ENCODE data around the gene M1AP. TPM values are rescaled to one million over a fixed set of nuclear protein-coding genes. Genes with fewer than 3 reads are reported as not detected.

Gene M1AP
- polyA plus RNA-seq, 1 donor (not counting 4 experiments of a cell fraction or from before 2014, with no cell fraction given): 0.21 TPM

DNA sequence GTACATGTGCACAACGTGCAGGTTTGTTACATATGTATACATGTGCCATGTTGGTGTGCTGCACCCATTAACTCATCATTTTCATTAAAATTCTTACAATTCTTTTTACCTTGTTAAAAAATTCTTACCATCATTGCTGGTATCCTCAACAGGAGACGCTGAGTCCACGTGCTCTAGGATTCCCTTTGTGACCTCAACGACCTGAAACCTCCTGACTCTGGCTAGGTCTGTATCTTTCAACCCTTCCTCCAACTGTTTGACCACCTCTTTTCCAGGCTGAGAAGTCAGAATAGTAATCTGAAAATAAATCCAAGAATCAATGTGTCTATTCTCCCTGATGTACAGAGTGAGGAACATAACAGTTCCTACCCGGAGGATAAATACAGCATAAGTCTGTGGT is 41.2 kb downstream of the M1AP start:
- dilution Hi-C loops (cut with MboI; ENCODE audit: extremely low pct_ligation_motif_present, low sequenced_read_pairs): no loop called here
- no peak for FAIRE-seq
- no peak overlapping the region for H3K9ac ChIP-seq (ENCODE audit: control insufficient read depth, extremely low read depth, insufficient read depth, low read length)

DNA sequence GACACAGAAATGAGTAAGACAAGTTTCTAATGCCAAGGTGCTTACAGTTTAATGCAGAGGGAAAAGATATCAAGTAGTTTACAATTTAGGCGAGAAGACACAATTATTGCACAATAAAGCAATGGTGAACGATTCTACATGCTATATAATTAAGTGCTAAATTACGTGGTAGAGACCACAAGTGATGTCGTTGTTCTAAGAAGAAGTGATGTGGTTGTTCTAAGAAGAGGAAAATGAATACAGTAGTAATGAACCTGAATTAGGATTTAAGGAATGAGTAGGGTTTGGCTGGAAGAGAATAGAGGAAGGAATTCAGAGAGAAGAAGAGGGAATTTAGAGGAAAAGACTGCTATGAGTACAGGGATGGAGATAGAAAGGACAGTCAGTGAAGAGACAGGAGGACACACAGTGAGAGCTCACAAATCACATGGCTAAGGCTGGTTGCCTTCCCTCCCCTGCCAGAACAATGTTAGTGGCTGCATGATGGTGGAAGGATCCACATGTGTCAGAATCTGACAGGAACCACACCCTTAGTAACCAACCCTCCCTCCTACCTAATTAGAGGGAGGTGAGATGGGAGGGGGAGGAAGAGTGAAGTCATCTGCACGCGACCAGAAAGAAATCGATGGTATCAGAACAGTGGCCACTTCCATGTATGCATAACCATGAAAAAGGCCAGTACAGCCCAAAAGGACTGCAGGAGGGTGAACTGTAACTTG is 44.7 kb downstream of the M1AP start:
- Histone ChIP-seq H3K9ac (ENCODE audit: control insufficient read depth, extremely low read depth, insufficient read depth, low read length) (no peak overlapping the region), H2AFZ (ENCODE audit: control insufficient read depth, low read length) (no peak overlapping the region), H3K9me3 (ENCODE audit: control insufficient read depth, low read depth, low read length) (no peaks in the 10 kb centered on the region), H3K27ac (ENCODE audit: control insufficient read depth, insufficient read depth, low read length) (no peak overlapping the region), H3K4me2 (ENCODE audit: control insufficient read depth, extremely low read depth, insufficient read depth, low read depth, low read length) (no peak overlapping the region), H3K27me3 (ENCODE audit: control insufficient read depth, extremely low read depth, insufficient read depth, low read length) (peaks cover 5% of the 10 kb centered on the region), H3K79me2 (ENCODE audit: control insufficient read depth, insufficient read depth, low read length) (no peaks in the 10 kb centered on the region), H4K20me1 (ENCODE audit: control insufficient read depth, extremely low read depth, insufficient read depth, low read length) (no peaks in the 10 kb centered on the region), H3K4me3 (ENCODE audit: control insufficient read depth in 2 of 3, extremely low read depth in 1 of 3, insufficient read depth in 2 of 3, low read depth in 1 of 3, low read length in 3 of 3) (no peak overlapping the region), H3K4me1 (ENCODE audit: control insufficient read depth, extremely low read depth, insufficient read depth, low read length) (peaks cover 10% of the 10 kb centered on the region), H3K36me3 (ENCODE audit: control insufficient read depth in 2 of 2, extremely low read depth in 1 of 2, insufficient read depth in 2 of 2, low read length in 2 of 2) (no peaks in the 10 kb centered on the region), H3K9me1 (ENCODE audit: control insufficient read depth, extremely low read depth, insufficient read depth, low read length) (no peaks in the 10 kb centered on the region)
- FAIRE-seq (no peak), DNase-seq (ENCODE audit: low read depth, low spot score) (no peak)
- dilution Hi-C loops (cut with MboI; ENCODE audit: extremely low pct_ligation_motif_present, low sequenced_read_pairs): no loop called here
- no peak for TF ChIP-seq EZH2 (IDR thresholded peaks at IDR 0.05; ENCODE audit: low read length)
- TF ChIP-seq, protein P1, sequence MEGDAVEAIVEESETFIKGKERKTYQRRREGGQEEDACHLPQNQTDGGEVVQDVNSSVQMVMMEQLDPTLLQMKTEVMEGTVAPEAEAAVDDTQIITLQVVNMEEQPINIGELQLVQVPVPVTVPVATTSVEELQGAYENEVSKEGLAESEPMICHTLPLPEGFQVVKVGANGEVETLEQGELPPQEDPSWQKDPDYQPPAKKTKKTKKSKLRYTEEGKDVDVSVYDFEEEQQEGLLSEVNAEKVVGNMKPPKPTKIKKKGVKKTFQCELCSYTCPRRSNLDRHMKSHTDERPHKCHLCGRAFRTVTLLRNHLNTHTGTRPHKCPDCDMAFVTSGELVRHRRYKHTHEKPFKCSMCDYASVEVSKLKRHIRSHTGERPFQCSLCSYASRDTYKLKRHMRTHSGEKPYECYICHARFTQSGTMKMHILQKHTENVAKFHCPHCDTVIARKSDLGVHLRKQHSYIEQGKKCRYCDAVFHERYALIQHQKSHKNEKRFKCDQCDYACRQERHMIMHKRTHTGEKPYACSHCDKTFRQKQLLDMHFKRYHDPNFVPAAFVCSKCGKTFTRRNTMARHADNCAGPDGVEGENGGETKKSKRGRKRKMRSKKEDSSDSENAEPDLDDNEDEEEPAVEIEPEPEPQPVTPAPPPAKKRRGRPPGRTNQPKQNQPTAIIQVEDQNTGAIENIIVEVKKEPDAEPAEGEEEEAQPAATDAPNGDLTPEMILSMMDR (optimal IDR thresholded peaks at IDR 0.05 in 1 of 3, IDR thresholded peaks at IDR 0.05 in 1 of 3, conservative IDR thresholded peaks at IDR 0.05 in 1 of 3; ENCODE audit: extremely low read depth in 1 of 3, insufficient read depth in 2 of 3, low read length in 3 of 3): no peak

More for the DNA sequence above, 41.2 kb downstream of the M1AP start:
- TF ChIP-seq EZH2 (IDR thresholded peaks at IDR 0.05; ENCODE audit: low read length): no peak
- TF ChIP-seq, protein P1 (optimal IDR thresholded peaks at IDR 0.05 in 1 of 3, IDR thresholded peaks at IDR 0.05 in 1 of 3, conservative IDR thresholded peaks at IDR 0.05 in 1 of 3; ENCODE audit: extremely low read depth in 1 of 3, insufficient read depth in 2 of 3, low read length in 3 of 3): no peak
- Histone ChIP-seq H3K27me3 (ENCODE audit: control insufficient read depth, extremely low read depth, insufficient read depth, low read length) (peaks cover 5% of the 10 kb centered on the region), H3K4me3 (ENCODE audit: control insufficient read depth in 2 of 3, extremely low read depth in 1 of 3, insufficient read depth in 2 of 3, low read depth in 1 of 3, low read length in 3 of 3) (no peak overlapping the region), H2AFZ (ENCODE audit: control insufficient read depth, low read length) (no peak overlapping the region), H3K9me3 (ENCODE audit: control insufficient read depth, low read depth, low read length) (no peaks in the 10 kb centered on the region), H3K4me1 (ENCODE audit: control insufficient read depth, extremely low read depth, insufficient read depth, low read length) (peaks cover 10% of the 10 kb centered on the region), H3K4me2 (ENCODE audit: control insufficient read depth, extremely low read depth, insufficient read depth, low read depth, low read length) (no peak overlapping the region), H3K79me2 (ENCODE audit: control insufficient read depth, insufficient read depth, low read length) (no peaks in the 10 kb centered on the region), H3K36me3 (ENCODE audit: control insufficient read depth in 2 of 2, extremely low read depth in 1 of 2, insufficient read depth in 2 of 2, low read length in 2 of 2) (no peaks in the 10 kb centered on the region), H3K27ac (ENCODE audit: control insufficient read depth, insufficient read depth, low read length) (no peak overlapping the region), H3K9me1 (ENCODE audit: control insufficient read depth, extremely low read depth, insufficient read depth, low read length) (no peaks in the 10 kb centered on the region), H4K20me1 (ENCODE audit: control insufficient read depth, extremely low read depth, insufficient read depth, low read length) (no peaks in the 10 kb centered on the region)
- no peak for DNase-seq (ENCODE audit: low read depth, low spot score)
